HepG2 (cell line): ENCODE measurements around the gene CATSPERD. TPM values are rescaled to one million over a fixed set of nuclear protein-coding genes. Genes with fewer than 3 reads are reported as not detected.

Experiments used
- ATAC-seq: fragments of 200-7000 bp; cut with Tn5 transposase; 3 replicates; pipeline ENCODE4 v1.9.1; 2020; ENCODE audit warnings: mild to moderate bottlenecking, moderate library complexity
- BruUV-seq: library from RNA; stranded (reverse); fragments of 400-500 nt; replicated peaks from 2 replicates; lab custom pipeline; 2021; lab: Mats Ljungman, UMichigan
- CTCF ChIA-PET: fragments of 300-600 bp; formaldehyde crosslinking; extraction: SDS; loops from one replicate; lab custom pipeline; 2021; ENCODE audit warnings: low total read pairs, inconsistent platforms, low intra/inter-chr PET ratio; lab: Yijun Ruan, JAX
- POLR2A ChIA-PET: fragments of 350-600 bp; sonication (Branson Sonifier 250); formaldehyde crosslinking; loops from one replicate; lab custom pipeline; 2020; ENCODE audit warnings: antibody characterized with exemption, inconsistent platforms; lab: Yijun Ruan, JAX
- DNase-seq: peaks from one replicate; pipeline ENCODE4 v3.0.0-alpha.2; 2015; ENCODE audit warnings: low spot score
- FAIRE-seq: peaks from 3 replicates; lab custom pipeline; 2011; peaks lifted over from hg19 to GRCh38; lab: Jason Lieb, UNC
- H2AFZ ChIP-seq: one replicate; pipeline ENCODE4 v1.6.1; 2011; ENCODE audit warnings: low read length, inconsistent platforms
- H3K27ac ChIP-seq: fragments of 300-600 bp; 3 replicates; pipeline ENCODE4 v1.8.0; 2011; ENCODE audit warnings: mixed run types, mild to moderate bottlenecking, mixed read lengths, low read length, inconsistent platforms; ENCODE audit not compliant: insufficient read depth; ENCODE audit errors: extremely low read length
- H3K27me3 ChIP-seq, 2 experiments: fragments of 200-600 bp in 1 of 2; 2 replicates in 1 of 2; 3 replicates in 1 of 2; pipeline versions ENCODE4 v1.6.0 to v1.8.0; 2011; ENCODE audit warnings: low read length in 2 of 2, mild to moderate bottlenecking in 2 of 2, moderate library complexity in 2 of 2, inconsistent platforms in 1 of 2; ENCODE audit not compliant: insufficient read depth in 2 of 2, control insufficient read depth in 1 of 2
- H3K36me3 ChIP-seq, 2 experiments: fragments of 200-600 bp in 1 of 2; replicated peaks in 1 of 2; 2 replicates in 1 of 2; 3 replicates in 1 of 2; pipeline versions ENCODE4 v1.5.1 to v1.8.0; 2011; ENCODE audit warnings: low read length in 2 of 2, inconsistent platforms in 1 of 2; ENCODE audit not compliant: insufficient read depth in 2 of 2, control insufficient read depth in 1 of 2
- H3K4me1 ChIP-seq: 2 replicates; pipeline ENCODE4 v1.5.1; 2012; ENCODE audit warnings: low read length, inconsistent platforms; ENCODE audit not compliant: insufficient read depth
- H3K4me2 ChIP-seq: 2 replicates; pipeline ENCODE4 v1.6.0; 2011; ENCODE audit warnings: low read depth, low read length, inconsistent platforms
- H3K4me3 ChIP-seq, 3 experiments: fragments of 200-600 bp in 1 of 3; sonication (generic), shearing (Covaris generic) in 1 of 3; replicated peaks in 1 of 3; 2 replicates each; pipeline ENCODE4 v1.5.1; 2011 to 2016; ENCODE audit warnings: low read length in 3 of 3, inconsistent platforms in 2 of 3, low read depth in 2 of 3, mild to moderate bottlenecking in 2 of 3, control low read depth in 1 of 3, mixed read lengths in 1 of 3; ENCODE audit not compliant: insufficient read depth in 1 of 3
- H3K79me2 ChIP-seq: one replicate; pipeline ENCODE4 v1.6.1; 2011; ENCODE audit warnings: low read length, inconsistent platforms; ENCODE audit not compliant: insufficient read depth
- H3K9ac ChIP-seq: 2 replicates; pipeline ENCODE4 v1.6.0; 2011; ENCODE audit warnings: mild to moderate bottlenecking, low read depth, low read length, inconsistent platforms; ENCODE audit not compliant: insufficient read depth
- H3K9me3 ChIP-seq: 2 replicates; pipeline ENCODE4 v1.5.1; 2012; ENCODE audit warnings: mild to moderate bottlenecking, low read length
- H4K20me1 ChIP-seq: 2 replicates; pipeline ENCODE4 v1.6.0; 2011; ENCODE audit warnings: inconsistent platforms, mild to moderate bottlenecking, low read length, moderate library complexity; ENCODE audit not compliant: insufficient read depth
- ATM ChIP-seq: fragments of 450-650 bp; IDR thresholded peaks from 2 replicates; pipeline ENCODE4 v1.7.1; 2017; ENCODE audit warnings: mild to moderate bottlenecking, borderline replicate concordance
- CERS6 ChIP-seq: sonication (generic); formaldehyde crosslinking; IDR thresholded peaks from 2 replicates; pipeline ENCODE4 v1.5.0; 2020; ENCODE audit warnings: missing genetic modification reagents
- FOXO4 ChIP-seq: sonication (generic); formaldehyde crosslinking; conservative IDR thresholded peaks from 2 replicates; pipeline ENCODE4 v1.8.1; 2023; ENCODE audit warnings: missing genetic modification reagents
- HES4 ChIP-seq: sonication (generic); formaldehyde crosslinking; IDR thresholded peaks from 2 replicates; pipeline ENCODE4 v1.9.0; 2021; ENCODE audit warnings: mild to moderate bottlenecking, missing genetic modification reagents, borderline replicate concordance
- ISL2 ChIP-seq: sonication (generic); formaldehyde crosslinking; IDR thresholded peaks from 2 replicates; pipeline ENCODE4 v1.5.0; 2020; ENCODE audit warnings: missing genetic modification reagents
- PRDM4 ChIP-seq: sonication (generic); formaldehyde crosslinking; IDR thresholded peaks from 2 replicates; pipeline ENCODE4 v1.9.0; 2021; ENCODE audit warnings: missing genetic modification reagents, borderline replicate concordance
- TEAD3 ChIP-seq: optimal IDR thresholded peaks from 2 replicates; pipeline ENCODE3; 2016; ENCODE audit warnings: borderline replicate concordance
- YEATS4 ChIP-seq: sonication (generic); formaldehyde crosslinking; IDR thresholded peaks from 2 replicates; pipeline ENCODE4 v1.4.0; 2020; ENCODE audit warnings: missing genetic modification reagents, borderline replicate concordance
- ZNF205 ChIP-seq: IDR thresholded peaks from 2 replicates; pipeline ENCODE4 v1.6.1; 2018; ENCODE audit warnings: missing biosample characterization, missing genetic modification reagents
- ZNF256 ChIP-seq: sonication (generic); formaldehyde crosslinking; conservative IDR thresholded peaks from 2 replicates; pipeline ENCODE4 v1.4.0; 2020; ENCODE audit warnings: missing genetic modification reagents
- ZNF431 ChIP-seq: sonication (generic); formaldehyde crosslinking; IDR thresholded peaks from 2 replicates; pipeline ENCODE4 v1.9.0; 2022; ENCODE audit warnings: missing genetic modification reagents, low read depth, mild to moderate bottlenecking, borderline replicate concordance
- ZNF44 ChIP-seq: sonication (generic); formaldehyde crosslinking; IDR thresholded peaks from 2 replicates; pipeline ENCODE4 v1.5.1; 2020; ENCODE audit warnings: mild to moderate bottlenecking, missing genetic modification reagents
- WGBS: methylation state at CpG from one replicate; pipeline ENCODE4 v1.1.6; 2017; ENCODE audit warnings: low lambda C conversion rate; 5-methylcytosine and 5-hydroxymethylcytosine counted together
- in situ Hi-C: cut with HindIII; loops from 2 replicates; pipeline ENCODE4 v1.10.0; 2017; ENCODE audit warnings: low pct_unique_long_range_greater_than_20kb; ENCODE audit not compliant: extremely low pct_ligation_motif_present
- intact Hi-C: fragments of 100-400 bp; cut with micrococcal nuclease; formaldehyde crosslinking; loops from one replicate; pipeline ENCODE4 v1.10.0; 2022; ENCODE audit not compliant: unreplicated experiment
- polyA plus RNA-seq, 8 experiments: library from polyadenylated mRNA; depleted of rRNA in 3 of 8; stranded (reverse) in 7 of 8; unstranded in 1 of 8; fragments of >200 nt; fragmentation: Illumina TruSeq in 4 of 8; extraction: Trizol in 4 of 8; gene quantifications; 2 replicates each; pipeline versions ENCODE4 v1.2.1 to v1.2.3, GENCODE V29; 2011 to 2016; ENCODE audit warnings: low read depth in 4 of 8, missing spikeins in 1 of 8, mixed read lengths in 1 of 8; ENCODE audit not compliant: insufficient read depth in 1 of 8
- total RNA-seq, 5 experiments: library from RNA; depleted of rRNA; stranded (reverse); fragments of >200 nt; fragmentation: Illumina TruSeq; extraction: Trizol; gene quantifications; 2 replicates each; pipeline ENCODE4 v1.2.3, GENCODE V29; 2016; ENCODE audit warnings: low read depth in 1 of 5

Gene CATSPERD
- total and polyA plus RNA-seq, 2 of the 13 experiments (the other 11 are each of a cell fraction or from before 2014, with no cell fraction given) = 0.04 TPM; not detected in 1

- TF ChIP-seq FOXO4 = no peak
- TF ChIP-seq CERS6 (CRISPR knock-in tag) = no peak
- no peak for TF ChIP-seq YEATS4 (CRISPR knock-in tag)
- TF ChIP-seq ZNF44 = no peak
- TF ChIP-seq ZNF256 (CRISPR knock-in tag) = no peak
- TF ChIP-seq ZNF205 (CRISPR knock-in tag) = no peak
- no peak for TF ChIP-seq ATM
- no peak for TF ChIP-seq HES4
- no peak for TF ChIP-seq TEAD3 (CRISPR knock-in tag)
- TF ChIP-seq ZNF431 = no peak
- TF ChIP-seq PRDM4 (CRISPR knock-in tag) = no peak
- TF ChIP-seq ISL2 = no peak
- H2AFZ ChIP-seq = no peak overlapping the region
- in situ Hi-C loops = no loop called here
- ATAC-seq (no peak), FAIRE-seq (no peak), DNase-seq (no peak)
- WGBS = 20% methylated on average over 3 of the region's 3 CpGs
- ChIA-PET CTCF (no interaction called here), POLR2A (interaction anchor here (1.8 kb wide), 1 partner anchor 59 kb away, joined by 5 read pairs; the partner anchor contains the start of genes SAFB and SAFB2)
- no peaks in the 10 kb centered on the region; a peak in 1 of 5 replicates for H3K27me3 ChIP-seq
- H3K36me3 ChIP-seq = no peaks in the 10 kb centered on the region
- H3K4me1 ChIP-seq = peaks cover 35% of the 10 kb centered on the region
- H3K27ac ChIP-seq = no peak overlapping the region
- H4K20me1 ChIP-seq = no peaks in the 10 kb centered on the region
- no peak overlapping the region for H3K4me2 ChIP-seq
- no peak overlapping the region for H3K9ac ChIP-seq
- BruUV-seq = no TSS peak
- H3K79me2 ChIP-seq = peaks cover 7% of the 10 kb centered on the region
- intact Hi-C loops = no loop called here
- H3K4me3 ChIP-seq = no peak overlapping the region
- no peaks in the 10 kb centered on the region for H3K9me3 ChIP-seq
Observed at GRCh38 chr19:5682107-5682482, 38.3 kb upstream of the CATSPERD start.
